Measurements from ENCODE around the gene RMDN2.

The RMDN2 gene

DNA sequence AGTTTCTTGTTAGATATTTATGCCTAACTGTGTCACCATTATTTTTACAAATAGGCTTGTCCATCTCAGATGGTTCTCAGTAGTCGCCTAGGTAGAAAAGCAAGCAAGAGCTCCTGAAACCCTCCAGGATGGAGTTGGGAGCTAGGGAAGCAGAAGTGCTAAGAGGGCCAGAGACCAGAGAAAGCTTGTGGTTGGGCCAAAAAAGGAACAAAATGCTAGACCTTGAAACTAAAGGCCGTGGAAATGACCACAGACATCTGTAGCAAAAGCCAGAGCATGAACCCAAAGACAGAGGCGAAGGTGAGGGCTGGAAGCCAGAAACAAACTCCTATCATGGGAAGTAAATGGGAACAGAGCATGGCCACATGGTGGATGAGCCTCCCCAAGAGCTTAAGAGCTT, 29.9 kb upstream of the RMDN2 start (continued):
- TF ChIP-seq, protein P1, sequence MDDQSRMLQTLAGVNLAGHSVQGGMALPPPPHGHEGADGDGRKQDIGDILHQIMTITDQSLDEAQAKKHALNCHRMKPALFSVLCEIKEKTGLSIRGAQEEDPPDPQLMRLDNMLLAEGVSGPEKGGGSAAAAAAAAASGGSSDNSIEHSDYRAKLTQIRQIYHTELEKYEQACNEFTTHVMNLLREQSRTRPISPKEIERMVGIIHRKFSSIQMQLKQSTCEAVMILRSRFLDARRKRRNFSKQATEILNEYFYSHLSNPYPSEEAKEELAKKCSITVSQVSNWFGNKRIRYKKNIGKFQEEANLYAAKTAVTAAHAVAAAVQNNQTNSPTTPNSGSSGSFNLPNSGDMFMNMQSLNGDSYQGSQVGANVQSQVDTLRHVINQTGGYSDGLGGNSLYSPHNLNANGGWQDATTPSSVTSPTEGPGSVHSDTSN (CRISPR knock-in tag; IDR thresholded peaks at IDR 0.05), result no peak

DNA sequence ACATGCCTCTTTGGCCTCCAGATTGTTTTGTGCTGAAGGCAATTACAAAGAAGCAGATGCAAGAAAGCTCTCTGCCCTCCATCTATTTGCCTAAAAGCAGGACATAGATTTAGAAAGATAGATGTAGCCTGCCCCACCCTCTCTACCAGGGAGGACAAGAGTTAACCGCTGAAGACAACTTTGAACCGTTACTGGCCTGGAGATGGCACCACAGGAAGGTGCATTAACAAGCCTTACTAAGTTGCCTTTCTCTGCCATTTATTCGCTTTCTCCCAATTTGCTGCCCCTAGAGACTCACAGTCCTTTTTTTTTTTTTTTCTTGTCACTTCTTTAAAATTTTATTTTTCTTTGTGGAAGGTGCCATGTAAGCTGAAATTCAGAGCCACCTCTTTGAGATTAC, 28.8 kb upstream of the RMDN2 start:
- Histone ChIP-seq H3K36me3 (ENCODE audit: control insufficient read depth in 2 of 2, insufficient read depth in 1 of 2, low read length in 2 of 2) (no peaks in the 10 kb centered on the region), H3K27ac (ENCODE audit: extremely low read depth, low read depth, low read length) (no peak overlapping the region), H3K9me3 (ENCODE audit: control insufficient read depth, insufficient read depth, low read depth, low read length) (no peaks in the 10 kb centered on the region), H3K4me1 (ENCODE audit: control insufficient read depth, insufficient read depth, low read length) (0 out of 2 replicates have a peak, but pooled peaks cover 2% of the 10 kb centered on the region), H3K4me3 (ENCODE audit: low read depth, low read length) (no peak overlapping the region)
- ChIA-PET POLR2A (no interaction called here), CTCF (interaction anchor here (0.7 to 1.9 kb wide), 2 partner anchors 12 to 222 kb away, joined by 4 to 5 read pairs; no protein-coding TSS in a partner anchor)
- no peak for TF ChIP-seq ZNF747 (tag by site-specific recombination; IDR thresholded peaks at IDR 0.05)
- TF ChIP-seq, protein P2, sequence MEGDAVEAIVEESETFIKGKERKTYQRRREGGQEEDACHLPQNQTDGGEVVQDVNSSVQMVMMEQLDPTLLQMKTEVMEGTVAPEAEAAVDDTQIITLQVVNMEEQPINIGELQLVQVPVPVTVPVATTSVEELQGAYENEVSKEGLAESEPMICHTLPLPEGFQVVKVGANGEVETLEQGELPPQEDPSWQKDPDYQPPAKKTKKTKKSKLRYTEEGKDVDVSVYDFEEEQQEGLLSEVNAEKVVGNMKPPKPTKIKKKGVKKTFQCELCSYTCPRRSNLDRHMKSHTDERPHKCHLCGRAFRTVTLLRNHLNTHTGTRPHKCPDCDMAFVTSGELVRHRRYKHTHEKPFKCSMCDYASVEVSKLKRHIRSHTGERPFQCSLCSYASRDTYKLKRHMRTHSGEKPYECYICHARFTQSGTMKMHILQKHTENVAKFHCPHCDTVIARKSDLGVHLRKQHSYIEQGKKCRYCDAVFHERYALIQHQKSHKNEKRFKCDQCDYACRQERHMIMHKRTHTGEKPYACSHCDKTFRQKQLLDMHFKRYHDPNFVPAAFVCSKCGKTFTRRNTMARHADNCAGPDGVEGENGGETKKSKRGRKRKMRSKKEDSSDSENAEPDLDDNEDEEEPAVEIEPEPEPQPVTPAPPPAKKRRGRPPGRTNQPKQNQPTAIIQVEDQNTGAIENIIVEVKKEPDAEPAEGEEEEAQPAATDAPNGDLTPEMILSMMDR (tag by site-specific recombination; IDR thresholded peaks at IDR 0.05), result peak; percentile 31; the same call in 1 of the 2 replicates
- 0 out of 2 replicates have a peak, but pooled peaks have one; percentile 12 for TF ChIP-seq ZNF654 (tag by site-specific recombination; IDR thresholded peaks at IDR 0.05; ENCODE audit: low read depth)
- TF ChIP-seq ZNF596 (tag by site-specific recombination; IDR thresholded peaks at IDR 0.05), result no peak

DNA sequence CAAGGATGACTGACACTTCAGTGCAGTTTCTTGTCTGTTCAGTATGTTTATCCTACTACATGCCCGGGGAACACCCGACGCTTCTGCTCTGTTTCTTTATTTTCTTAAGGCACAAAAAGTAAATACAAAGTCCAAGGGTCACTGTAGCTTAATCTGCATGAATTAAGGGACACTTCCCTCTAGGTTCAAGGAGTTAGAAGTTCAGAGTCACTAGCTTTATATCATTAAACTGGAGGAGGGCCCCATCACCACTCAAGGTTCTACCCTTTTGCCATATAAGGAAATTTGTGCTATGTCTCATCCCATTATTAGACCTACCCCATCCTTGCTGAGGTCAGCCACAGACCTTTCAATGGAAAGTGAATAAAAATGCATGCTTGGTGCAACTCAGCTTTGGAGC, 27.6 kb upstream of the RMDN2 start:
- Histone ChIP-seq H3K27ac (ENCODE audit: extremely low read depth, low read depth, low read length) (no peak overlapping the region), H3K4me3 (ENCODE audit: low read depth, low read length) (no peak overlapping the region), H3K9me3 (ENCODE audit: control insufficient read depth, insufficient read depth, low read depth, low read length) (no peaks in the 10 kb centered on the region), H3K4me1 (ENCODE audit: control insufficient read depth, insufficient read depth, low read length) (0 out of 2 replicates have a peak, but pooled peaks cover 2% of the 10 kb centered on the region), H3K36me3 (ENCODE audit: control insufficient read depth in 2 of 2, insufficient read depth in 1 of 2, low read length in 2 of 2) (no peaks in the 10 kb centered on the region)
- ChIA-PET POLR2A (no interaction called here), CTCF (interaction anchor here (0.7 to 2.6 kb wide), 4 partner anchors 14 to 81 kb away, joined by 4 to 9 read pairs (median 4); no protein-coding TSS in a partner anchor)
- TF ChIP-seq ZNF23 (tag by site-specific recombination; IDR thresholded peaks at IDR 0.05; ENCODE audit: borderline replicate concordance), result no peak
- TF ChIP-seq, protein P3, sequence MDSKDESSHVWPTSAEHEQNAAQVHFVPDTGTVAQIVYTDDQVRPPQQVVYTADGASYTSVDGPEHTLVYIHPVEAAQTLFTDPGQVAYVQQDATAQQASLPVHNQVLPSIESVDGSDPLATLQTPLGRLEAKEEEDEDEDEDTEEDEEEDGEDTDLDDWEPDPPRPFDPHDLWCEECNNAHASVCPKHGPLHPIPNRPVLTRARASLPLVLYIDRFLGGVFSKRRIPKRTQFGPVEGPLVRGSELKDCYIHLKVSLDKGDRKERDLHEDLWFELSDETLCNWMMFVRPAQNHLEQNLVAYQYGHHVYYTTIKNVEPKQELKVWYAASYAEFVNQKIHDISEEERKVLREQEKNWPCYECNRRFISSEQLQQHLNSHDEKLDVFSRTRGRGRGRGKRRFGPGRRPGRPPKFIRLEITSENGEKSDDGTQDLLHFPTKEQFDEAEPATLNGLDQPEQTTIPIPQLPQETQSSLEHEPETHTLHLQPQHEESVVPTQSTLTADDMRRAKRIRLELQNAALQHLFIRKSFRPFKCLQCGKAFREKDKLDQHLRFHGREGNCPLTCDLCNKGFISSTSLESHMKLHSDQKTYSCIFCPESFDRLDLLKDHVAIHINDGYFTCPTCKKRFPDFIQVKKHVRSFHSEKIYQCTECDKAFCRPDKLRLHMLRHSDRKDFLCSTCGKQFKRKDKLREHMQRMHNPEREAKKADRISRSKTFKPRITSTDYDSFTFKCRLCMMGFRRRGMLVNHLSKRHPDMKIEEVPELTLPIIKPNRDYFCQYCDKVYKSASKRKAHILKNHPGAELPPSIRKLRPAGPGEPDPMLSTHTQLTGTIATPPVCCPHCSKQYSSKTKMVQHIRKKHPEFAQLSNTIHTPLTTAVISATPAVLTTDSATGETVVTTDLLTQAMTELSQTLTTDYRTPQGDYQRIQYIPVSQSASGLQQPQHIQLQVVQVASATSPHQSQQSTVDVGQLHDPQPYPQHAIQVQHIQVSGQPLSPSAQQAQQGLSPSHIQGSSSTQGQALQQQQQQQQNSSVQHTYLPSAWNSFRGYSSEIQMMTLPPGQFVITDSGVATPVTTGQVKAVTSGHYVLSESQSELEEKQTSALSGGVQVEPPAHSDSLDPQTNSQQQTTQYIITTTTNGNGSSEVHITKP (tag by site-specific recombination; IDR thresholded peaks at IDR 0.05), result peak; percentile 62

DNA sequence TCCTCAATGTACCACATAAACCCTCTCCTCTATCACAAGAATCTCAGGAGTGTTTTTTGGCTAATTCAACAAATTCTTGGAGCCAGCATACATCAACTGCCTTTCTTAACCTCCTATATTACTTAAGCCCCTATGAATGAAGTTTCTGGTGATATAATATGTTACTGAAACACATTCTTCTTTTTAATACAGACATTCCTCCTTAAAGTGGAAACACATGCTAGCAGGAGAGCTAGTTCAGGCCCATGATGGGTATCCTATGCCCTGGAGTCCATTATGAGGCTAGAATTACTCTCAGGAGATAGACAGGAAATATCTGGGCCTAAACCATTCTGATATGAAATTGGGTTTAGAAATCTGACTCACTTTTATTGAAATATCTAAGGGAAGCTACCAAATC, 26.6 kb upstream of the RMDN2 start:
- no peak for TF ChIP-seq HOXD13 (CRISPR knock-in tag; IDR thresholded peaks at IDR 0.05; ENCODE audit: borderline replicate concordance)
- TF ChIP-seq ZNF391 (tag by site-specific recombination; IDR thresholded peaks at IDR 0.05; ENCODE audit: borderline replicate concordance, low read depth), result no peak
- TF ChIP-seq ZNF837 (tag by site-specific recombination; IDR thresholded peaks at IDR 0.05), result no peak
- H3K4me3 ChIP-seq (ENCODE audit: low read depth, low read length), result no peak overlapping the region
- H3K36me3 ChIP-seq (ENCODE audit: control insufficient read depth in 2 of 2, insufficient read depth in 1 of 2, low read length in 2 of 2), result no peaks in the 10 kb centered on the region
- POLR2A ChIA-PET, result no interaction called here
- H3K9me3 ChIP-seq (ENCODE audit: control insufficient read depth, insufficient read depth, low read depth, low read length), result no peaks in the 10 kb centered on the region
- CTCF ChIA-PET, result interaction anchor here (0.7 to 2.6 kb wide), 3 partner anchors 21 to 417 kb away, joined by 4 to 9 read pairs (median 4); no protein-coding TSS in a partner anchor
- H3K27ac ChIP-seq (ENCODE audit: extremely low read depth, low read depth, low read length), result no peak overlapping the region
- H3K4me1 ChIP-seq (ENCODE audit: control insufficient read depth, insufficient read depth, low read length), result 0 out of 2 replicates have a peak, but pooled peaks cover 2% of the 10 kb centered on the region

Measured in HEK293 (cell line).